HG03135 (cell line): ENCODE measurements around the gene GFRA3.
"Not testable (repeated sequence)": the region's sequence is repeated elsewhere in the genome, so short reads cannot be mapped to it uniquely, and the experiment has no call there.

Source experiments
- ATAC-seq: cut with Tn5 transposase; IDR thresholded peaks from one replicate; pipeline ENCODE4 v1.9.1; 2021; ENCODE audit warnings: mild to moderate bottlenecking, moderate library complexity; ENCODE audit not compliant: unreplicated experiment

The GFRA3 gene

DNA sequence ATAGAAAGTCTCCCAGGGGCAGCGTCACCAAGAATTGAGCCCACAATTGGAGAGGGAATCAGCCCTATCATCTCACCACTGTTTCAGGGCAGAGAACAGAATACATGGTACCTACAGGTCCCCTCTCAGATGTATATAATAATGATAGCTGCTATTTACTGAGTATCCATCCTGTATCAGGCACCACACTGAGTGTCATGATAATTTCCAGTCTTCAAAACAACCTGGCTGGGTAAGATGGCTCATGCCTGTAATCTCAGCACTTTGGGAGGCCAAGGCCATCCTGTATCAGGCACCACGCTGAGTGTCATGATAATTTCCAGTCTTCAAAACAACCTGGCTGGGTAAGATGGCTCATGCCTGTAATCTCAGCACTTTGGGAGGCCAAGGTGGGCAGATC is 26.6 kb downstream of the GFRA3 start:
- ATAC-seq: not testable (repeated sequence)

DNA sequence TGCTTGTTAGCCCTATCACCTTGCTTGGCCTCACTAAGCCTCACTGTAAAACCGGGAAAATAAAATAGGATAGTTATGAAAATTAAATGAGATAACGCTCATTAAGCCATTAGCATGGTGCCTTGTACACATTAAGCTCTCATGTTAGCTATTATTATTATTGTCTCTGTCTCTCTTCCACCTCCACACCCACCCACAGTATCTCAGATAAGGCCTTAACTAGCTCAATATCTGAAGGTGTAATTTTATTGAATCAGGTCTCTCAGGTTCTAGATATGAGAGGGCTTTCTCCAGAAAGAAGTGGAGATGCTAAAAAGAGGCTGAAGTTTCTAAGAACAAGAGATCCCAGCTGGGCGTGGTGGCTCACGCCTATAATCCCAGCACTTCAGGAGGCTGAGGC is 27.6 kb downstream of the GFRA3 start:
- no peak for ATAC-seq

DNA sequence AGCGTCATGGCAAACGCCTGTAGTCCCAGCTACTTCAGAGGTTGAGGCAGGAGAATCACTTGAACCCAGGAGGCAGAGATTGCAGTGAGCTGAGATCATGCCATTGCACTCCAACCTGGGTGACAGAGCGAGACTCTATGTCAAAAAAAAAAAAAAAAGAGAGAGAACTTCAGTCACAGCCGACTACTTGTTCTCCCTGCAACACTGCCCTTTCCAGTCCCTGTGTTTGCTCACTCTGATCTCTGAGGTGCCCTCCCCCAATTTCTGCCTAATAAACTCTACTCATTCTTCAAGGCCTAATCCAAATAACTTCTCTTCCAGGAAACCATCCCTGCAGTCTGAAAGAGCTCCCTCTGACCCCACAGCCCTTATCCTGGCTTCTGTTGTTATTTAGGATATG is 28.1 kb downstream of the GFRA3 start:
- no peak for ATAC-seq

DNA sequence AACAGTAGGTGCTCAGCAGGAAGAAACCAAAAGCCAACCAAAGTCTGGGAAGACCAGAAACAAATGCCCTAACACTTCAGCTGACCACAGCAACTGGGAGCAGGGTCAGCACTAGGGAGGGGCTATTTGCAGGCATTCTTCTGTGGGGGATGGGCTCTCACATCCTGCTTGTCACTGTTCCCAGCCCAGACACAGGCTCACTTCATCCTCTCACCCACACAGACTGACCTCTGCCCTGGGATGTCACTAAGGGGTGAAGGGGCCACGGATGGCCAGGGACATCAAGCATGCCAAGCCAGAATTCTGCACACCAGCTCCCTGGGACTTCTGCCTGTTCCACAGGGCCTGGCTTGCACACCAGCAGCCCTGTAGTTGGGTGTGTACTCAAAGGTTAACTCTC is 28.7 kb downstream of the GFRA3 start:
- ATAC-seq: no peak

DNA sequence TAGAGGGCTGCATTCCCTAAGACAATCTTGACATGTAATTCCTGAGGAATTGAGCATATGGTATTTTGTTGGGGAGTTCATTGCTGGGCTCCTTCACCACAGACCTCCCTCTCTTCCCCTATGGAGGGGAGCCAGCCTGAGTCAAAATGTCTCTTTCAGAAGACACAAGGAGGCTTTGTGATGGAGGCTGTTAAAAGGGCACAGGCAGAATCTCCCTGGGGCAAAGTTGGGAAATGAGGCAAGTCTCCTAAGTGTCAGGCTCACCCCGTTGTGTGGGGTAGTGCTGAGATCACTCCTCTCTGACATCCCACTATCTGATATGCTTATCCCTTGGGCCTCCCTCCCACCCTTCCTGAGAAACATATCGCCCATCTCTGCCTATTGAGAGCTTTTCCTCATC is 30.6 kb downstream of the GFRA3 start:
- ATAC-seq: no peak

DNA sequence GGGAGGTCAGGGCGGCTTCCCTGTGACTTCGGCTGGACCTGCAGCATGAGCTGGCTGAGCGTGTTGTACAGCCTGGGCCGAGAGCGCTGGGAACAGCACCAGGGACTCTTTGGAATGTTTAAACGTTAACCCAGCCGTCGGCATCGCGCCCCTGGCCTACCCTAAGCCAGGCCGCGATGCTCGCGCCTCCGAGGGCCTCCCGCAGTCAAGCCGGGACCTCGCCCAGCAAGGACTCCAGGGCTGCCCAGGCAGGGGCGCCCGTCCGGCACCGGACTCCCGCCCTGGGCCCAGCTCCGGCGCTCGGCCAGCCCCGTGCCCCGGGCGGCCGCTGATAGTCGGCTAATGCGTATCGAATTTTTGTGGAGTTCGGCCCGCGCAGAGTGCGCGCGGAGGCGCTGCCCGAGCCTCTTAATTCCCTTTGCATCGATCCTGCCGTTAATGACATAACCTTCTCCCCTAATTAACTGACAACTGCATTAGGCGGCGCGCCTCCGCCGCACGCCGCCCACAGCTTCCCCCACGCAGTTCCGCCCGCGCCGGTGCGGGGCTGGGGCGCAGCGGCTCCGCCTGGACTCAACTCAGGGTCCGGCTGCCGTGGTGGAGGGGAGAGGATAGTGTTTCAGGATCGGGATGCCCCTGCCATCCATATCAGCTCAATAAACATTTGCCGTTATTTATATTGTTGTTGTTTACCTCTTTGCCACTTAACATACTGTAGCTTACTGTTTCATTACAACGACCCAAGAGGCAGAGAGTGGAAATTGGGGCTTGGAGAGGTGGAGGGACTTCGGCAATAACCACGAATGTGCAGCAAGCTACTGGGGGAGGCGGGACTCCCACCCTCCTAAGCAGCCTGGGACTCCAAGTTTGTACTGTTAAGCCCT is 32.5 kb downstream of the GFRA3 start:
- no peak for ATAC-seq

DNA sequence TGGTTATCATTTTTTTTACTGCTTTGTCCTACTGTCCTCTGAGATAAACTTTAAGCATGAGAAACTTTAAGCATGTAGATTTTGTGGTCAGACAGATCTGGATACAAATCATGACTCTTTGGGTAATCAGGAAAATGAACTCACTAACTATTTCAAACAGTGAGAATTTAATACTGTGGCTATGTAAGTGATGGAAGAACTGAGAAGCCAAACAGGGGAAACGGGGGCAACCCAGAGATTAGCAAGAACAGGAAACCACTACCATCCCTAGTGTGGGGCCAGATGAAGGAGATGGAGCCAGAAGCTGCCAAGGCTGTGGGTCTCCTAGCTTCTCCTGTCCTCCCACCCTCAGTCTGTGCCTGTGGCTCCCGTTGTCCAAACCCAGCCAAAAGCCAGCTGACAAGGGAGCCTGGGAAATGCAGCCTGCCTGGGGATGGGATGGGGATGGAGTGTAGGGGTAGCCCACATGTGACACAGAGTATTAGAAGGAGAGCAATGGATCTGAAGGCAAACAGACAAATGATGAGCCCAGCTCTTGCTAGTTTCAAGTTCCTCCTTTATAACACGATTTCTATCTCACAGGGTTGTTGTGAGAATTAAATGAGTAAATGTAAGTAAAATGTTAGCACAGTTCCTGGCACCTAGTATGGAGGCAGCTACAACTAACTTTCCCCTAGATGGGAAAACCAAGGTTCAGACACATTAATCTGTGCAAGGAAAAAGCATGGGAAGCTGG is 33.6 kb downstream of the GFRA3 start:
- ATAC-seq: no peak

DNA sequence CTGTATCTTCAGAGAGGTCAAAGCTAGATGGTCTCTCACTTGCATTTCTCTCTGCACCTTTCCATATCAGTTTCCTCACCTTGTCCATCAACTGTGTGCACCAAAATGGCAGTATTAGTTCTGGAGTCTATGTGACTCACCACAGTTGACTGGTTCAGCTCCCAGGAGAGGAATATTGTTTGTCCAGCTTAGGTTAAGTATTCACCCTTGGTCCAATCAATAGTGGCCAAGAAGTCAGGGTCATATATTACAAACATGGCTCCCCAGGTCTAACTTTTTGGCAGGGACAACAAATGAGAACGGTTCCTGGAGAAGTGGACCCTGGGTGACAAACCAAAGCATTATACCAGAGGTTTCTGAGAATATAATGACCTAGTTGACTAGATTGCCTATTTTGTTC is 36.4 kb downstream of the GFRA3 start:
- no peak for ATAC-seq

DNA sequence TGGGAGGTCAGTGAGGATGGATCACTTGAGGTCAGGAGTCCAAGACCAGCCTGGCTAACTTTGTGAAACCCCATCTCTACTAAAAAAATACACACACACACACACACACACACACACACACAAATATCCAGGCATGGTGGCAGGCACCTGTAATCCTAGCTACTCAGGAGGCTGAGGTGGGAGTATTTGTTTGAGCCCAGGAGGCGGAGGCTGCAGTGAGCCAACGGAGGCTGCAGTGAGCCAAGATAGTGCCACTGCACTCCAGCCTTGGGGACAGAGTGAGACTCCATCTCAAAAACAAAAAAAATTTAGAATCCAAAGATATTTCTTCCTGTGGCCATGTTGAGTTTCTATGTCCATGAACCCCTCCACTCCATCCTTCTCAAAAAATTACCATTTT is 39.8 kb downstream of the GFRA3 start:
- ATAC-seq: no peak

DNA sequence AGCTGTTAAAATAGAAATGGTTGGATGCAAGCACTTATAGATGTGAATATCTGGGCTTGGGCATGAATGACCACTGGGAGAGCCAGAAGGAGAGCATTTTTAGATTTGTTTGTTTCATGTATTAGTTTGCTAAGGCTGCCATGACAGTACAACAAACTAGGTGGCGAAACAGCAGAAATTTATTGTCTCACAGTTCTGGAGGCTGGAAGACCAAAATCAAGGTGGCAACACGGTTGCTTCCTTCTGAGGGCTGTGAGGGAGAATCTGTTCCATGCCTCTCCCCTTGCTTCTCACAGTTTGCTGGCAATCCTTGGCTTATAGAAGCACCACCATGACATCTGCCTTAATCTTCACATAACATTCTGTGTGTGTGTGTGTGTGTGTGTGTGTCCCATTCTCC is 41.1 kb downstream of the GFRA3 start:
- ATAC-seq: no peak

DNA sequence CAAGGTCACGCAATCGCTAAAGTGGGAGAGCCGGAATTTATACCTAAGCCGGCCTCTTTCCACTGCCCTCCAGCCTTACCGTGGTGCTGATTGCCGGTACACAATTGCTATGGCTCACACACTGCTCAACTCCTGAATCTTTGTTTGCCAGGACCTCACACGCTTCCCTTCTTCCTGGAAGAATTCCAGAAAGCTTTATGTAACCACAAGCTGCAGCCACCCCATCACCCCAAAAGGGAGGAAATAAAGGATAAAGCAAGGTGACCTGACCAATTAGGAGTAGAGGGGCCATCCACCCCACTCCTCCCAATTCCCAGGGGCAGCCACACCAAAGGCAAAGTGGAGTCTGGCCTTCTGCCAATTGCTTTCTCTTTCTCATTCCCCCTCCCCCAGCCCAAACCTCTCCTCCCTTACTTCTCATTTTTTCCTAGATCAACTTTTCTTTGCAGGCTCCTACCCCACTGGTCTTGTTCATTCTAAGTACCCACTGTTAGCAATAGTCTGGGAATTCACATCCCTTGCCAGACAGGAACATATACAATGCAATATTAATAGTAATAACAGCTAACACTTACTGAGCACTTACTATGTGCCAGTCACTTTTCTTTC is 43.3 kb downstream of the GFRA3 start:
- no peak for ATAC-seq

DNA sequence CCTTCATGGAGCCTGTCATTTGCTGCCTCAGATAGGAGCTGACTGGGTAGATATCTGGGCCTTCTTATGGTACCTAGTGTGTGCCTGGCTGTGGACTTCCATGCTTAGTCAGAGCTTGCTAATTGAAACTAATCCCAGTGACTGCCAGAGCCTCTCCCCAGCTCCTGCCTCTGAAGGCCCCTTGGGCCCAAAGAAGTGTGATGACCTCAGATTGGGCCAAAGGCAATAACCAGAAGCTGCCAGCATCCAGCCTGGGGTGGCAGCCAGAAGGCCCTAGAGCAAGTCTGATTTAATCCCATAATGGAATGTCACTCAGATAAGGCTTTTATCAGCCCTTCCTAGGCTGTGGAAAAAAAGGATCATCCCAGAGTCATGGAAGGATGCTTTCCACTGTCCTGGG is 44.2 kb downstream of the GFRA3 start:
- ATAC-seq: no peak

DNA sequence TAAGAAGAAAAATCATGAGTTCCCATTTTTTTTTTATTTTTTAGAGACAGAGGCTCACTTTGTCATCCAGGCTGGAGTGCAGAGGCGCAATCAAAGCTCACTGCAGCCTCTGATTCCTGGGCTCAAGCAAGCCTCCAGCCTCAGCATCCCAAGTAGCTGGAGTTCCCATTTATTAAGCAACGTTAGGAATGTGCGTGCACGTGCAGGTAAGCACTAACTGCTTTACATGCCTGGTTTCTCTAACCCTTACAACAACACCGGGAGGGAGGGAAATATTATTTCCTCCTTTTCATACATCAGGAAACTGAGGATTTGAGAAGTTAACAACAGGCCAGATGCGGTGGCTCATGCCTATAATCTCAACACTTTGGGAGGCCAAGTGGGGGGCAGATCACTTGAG is 45.0 kb downstream of the GFRA3 start:
- ATAC-seq: no peak

DNA sequence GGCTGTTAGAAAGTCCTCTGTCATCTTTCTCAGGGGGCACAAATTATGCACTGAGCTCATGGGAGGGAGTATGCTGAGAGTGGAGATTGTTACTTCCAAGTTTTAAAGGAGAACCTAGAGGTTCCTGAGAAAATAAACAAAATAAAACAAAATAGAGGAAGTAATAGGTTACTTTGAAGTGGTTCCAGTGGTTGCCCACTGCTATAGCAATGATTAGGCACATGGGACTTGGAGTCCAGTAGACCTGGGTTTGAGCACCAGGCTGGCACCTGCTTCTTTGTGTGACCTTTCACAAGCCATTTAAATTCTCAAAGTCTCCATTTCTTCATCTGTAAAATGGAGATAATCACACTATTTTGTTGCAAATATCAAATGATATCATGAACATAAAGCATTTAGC is 47.5 kb downstream of the GFRA3 start:
- no peak for ATAC-seq

DNA sequence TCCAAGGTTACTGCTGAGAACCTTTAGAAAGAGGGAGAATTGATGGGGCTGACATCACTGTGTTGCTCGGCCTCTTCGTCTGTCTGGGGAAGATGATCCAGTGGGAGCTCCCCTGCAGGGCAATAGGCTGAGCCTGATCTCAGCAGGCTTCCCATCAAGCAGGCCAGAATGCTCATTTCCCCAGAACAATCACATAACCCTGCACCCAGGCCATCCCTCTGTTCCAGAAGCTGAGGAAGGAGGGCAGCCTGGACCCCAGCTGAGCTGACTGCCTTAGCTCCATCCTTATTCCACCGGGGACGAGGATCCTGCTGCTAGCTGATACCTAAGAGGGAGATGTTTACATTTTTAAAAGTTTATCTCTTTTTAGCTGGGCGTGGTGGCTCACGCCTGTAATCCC is 49.7 kb downstream of the GFRA3 start:
- no peak for ATAC-seq

DNA sequence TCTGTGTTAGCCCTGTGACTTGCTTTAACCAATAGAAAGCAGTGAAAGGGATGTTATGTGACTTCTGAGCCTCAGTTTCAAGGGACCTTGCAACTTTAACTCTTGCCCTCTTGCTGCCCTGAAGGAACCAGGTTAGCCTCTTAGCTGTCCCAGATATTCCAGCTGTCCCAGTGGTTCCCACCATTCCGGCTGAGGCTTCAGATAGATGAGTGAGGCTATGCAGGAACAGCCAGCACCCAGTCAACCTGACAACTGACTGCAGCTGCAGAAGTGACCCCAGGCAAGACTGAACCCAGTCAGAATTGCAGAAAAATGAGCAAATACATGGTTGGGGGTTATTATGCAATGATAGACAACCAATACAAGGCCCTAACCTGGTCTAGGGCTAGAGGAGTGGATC is 50.9 kb downstream of the GFRA3 start:
- no peak for ATAC-seq

DNA sequence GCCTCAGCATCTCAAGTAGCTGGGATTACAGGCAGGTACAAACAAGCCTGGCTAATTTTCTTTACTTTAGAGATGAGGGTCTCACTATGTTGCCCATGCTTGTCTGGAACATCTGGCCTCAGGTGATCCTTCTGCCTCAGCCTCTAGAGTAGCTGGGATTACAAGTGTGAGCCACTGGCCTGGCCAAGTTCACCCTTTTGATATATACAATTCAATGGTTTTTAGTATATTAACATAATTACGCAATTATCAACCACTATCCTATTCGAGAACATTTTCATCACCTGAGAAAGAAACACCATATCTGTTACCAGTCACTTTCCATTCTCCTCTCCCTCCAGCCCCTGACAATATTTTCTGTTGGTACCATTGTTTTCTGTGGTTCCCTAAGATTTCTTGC is 57.6 kb downstream of the GFRA3 start:
- no peak for ATAC-seq

DNA sequence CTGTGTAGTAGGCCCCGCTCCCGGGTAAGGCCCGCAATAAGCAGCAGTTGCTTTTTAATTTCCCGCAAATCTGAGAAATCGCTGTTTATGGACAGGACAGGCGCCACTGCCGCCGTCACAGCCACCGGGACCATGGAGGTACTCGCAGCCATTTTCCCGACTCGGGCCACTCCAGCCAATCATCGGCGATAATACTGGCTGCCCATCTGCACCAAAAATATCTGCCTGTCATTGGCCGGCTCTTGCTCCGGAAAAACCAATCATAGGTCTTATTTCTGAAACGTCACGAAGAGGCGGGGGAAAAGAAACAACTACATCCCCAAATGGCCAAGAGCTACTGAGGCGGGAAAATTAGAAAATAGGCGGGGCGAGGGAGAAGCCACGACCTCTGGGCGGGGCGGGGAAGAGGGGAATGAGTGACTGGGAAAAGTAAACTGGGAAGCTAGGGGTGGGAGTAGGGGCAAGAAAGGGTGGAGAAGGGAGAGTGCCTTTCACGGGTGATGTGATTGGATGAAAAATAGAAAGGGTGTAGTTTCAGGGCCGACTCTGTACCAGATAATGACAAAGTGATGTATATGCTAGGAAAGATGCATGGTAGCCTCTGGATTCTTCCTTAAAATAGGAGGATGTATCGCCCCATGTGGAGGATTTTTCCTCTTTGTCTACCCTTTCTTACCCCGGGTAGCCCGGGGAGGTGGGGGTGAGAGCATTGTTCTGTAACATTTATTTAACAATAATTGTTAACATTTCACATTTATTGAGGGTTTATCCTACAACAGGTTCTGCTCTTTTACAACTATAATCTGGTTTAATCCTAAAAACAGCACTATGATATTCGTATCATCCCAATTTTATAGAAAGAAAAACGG is 61.0 kb downstream of the GFRA3 start, which contains the start of gene CDC23:
CDC23 (minus strand) TSS at position 163 of the 869 bp plus-strand sequence; CDS start at position 152, 11 bp downstream.
- peak; percentile 97 for ATAC-seq

DNA sequence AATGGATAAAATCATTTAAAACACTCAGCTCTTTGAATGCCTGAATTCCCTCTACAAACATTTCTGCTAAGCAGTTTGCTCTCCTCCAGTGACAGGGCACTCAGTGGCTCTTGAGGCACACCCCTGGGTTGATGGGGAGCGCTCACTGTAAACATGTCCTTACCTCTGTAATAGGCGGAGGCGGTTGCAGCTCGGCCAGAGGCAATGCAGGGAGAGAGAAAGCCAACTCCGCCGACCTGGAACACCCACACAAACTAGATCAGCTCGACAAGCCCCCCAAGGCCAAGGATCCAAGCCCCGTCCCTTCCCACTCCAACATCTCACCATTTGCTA is 61.6 kb downstream of the GFRA3 start:
- ATAC-seq: peak; percentile 28

DNA sequence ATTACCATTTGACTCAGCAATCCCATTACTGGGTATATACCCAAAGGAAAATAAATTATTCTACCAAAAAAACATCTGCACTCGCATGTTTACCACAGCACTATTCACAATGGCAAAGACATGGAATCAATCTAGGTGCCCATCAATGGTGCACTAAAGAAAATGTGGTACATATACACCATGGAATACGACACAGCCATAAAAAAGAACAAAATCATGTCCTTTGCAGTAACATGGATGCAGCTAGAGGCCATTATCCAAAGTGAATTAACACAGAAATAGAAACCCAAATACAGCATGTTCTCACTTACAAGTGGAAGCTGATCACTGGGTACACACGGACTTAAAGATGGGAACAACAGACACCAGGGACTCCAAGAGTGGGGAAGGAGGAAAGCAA is 63.4 kb downstream of the GFRA3 start:
- no peak for ATAC-seq
